DND-41 (cell line): ENCODE results near the gene MDH2.

Source experiments
- ATAC-seq: fragments of 200-7000 bp; cut with Tn5 transposase; 3 replicates; pipeline ENCODE4 v1.9.1; 2021; ENCODE audit warnings: low read depth; ENCODE audit not compliant: insufficient read depth
- DNase-seq: peaks from one replicate; pipeline ENCODE4 v3.0.0-alpha.2; 2020
- H2AFZ ChIP-seq: 2 replicates; pipeline ENCODE4 v1.6.0; 2012; ENCODE audit warnings: low read depth, low read length
- H3K27ac ChIP-seq: 2 replicates; pipeline ENCODE4 v1.5.1; 2012; ENCODE audit warnings: low read length, inconsistent platforms
- H3K27me3 ChIP-seq: fragments of 200-600 bp; sonication (generic); 2 replicates; pipeline ENCODE4 v1.6.0; 2012; ENCODE audit warnings: low read length, mild to moderate bottlenecking, inconsistent platforms; ENCODE audit not compliant: insufficient read depth, poor library complexity
- H3K36me3 ChIP-seq: 2 replicates; pipeline ENCODE4 v1.5.1; 2012; ENCODE audit warnings: low read length, inconsistent platforms; ENCODE audit not compliant: insufficient read depth
- H3K4me1 ChIP-seq: 2 replicates; pipeline ENCODE4 v1.5.1; 2012; ENCODE audit warnings: mild to moderate bottlenecking, low read length; ENCODE audit not compliant: insufficient read depth
- H3K4me2 ChIP-seq: 2 replicates; pipeline ENCODE4 v1.6.0; 2012; ENCODE audit warnings: mild to moderate bottlenecking, moderate library complexity, low read length, inconsistent platforms; ENCODE audit not compliant: insufficient read depth
- H3K4me3 ChIP-seq, 2 experiments: fragments of 200-600 bp in 1 of 2; shearing (Covaris generic) in 1 of 2; 2 replicates each; pipeline ENCODE4 v1.5.1; 2012 to 2016; ENCODE audit warnings: inconsistent platforms in 2 of 2, low read length in 2 of 2, mild to moderate bottlenecking in 2 of 2, low read depth in 1 of 2, moderate library complexity in 1 of 2
- H3K79me2 ChIP-seq: 2 replicates; pipeline ENCODE4 v1.6.0; 2012; ENCODE audit warnings: low read length, inconsistent platforms; ENCODE audit not compliant: insufficient read depth
- H3K9ac ChIP-seq: 2 replicates; pipeline ENCODE4 v1.6.0; 2012; ENCODE audit warnings: low read depth, mild to moderate bottlenecking, inconsistent platforms, low read length, moderate library complexity
- H3K9me3 ChIP-seq: 2 replicates; pipeline ENCODE4 v1.5.1; 2012; ENCODE audit warnings: low read length, moderate library complexity, mild to moderate bottlenecking, inconsistent platforms; ENCODE audit not compliant: insufficient read depth, severe bottlenecking
- H4K20me1 ChIP-seq: 2 replicates; pipeline ENCODE4 v1.6.0; 2012; ENCODE audit warnings: low read length; ENCODE audit not compliant: insufficient read depth
- EZH2 ChIP-seq: IDR thresholded peaks from 3 replicates; pipeline ENCODE4 v1.6.1; 2012; ENCODE audit warnings: borderline replicate concordance, low read depth, mild to moderate bottlenecking, moderate library complexity, low read length, inconsistent platforms; ENCODE audit not compliant: severe bottlenecking
- TF ChIP-seq, protein P1 (sequence below): IDR thresholded peaks from 2 replicates; pipeline ENCODE4 v1.5.1; 2012; ENCODE audit warnings: borderline replicate concordance, low read length, moderate library complexity, mild to moderate bottlenecking; ENCODE audit not compliant: poor library complexity, severe bottlenecking; ENCODE audit errors: extremely low read depth

Gene MDH2

GRCh38 chr7:76074306-76074971 lies 26.5 kb downstream of the MDH2 start:
- Histone ChIP-seq H3K4me3 (no peak overlapping the region), H4K20me1 (no peaks in the 10 kb centered on the region), H3K9me3 (no peaks in the 10 kb centered on the region), H3K4me2 (no peak overlapping the region), H3K79me2 (no peaks in the 10 kb centered on the region), H2AFZ (no peak overlapping the region), H3K4me1 (peaks cover 7% of the 10 kb centered on the region), H3K27me3 (no peaks in the 10 kb centered on the region), H3K9ac (no peak overlapping the region), H3K27ac (no peak overlapping the region), H3K36me3 (no peaks in the 10 kb centered on the region)
- ATAC-seq (no peak), DNase-seq (no peak)
- no peak for TF ChIP-seq EZH2

- no peak overlapping the region for H2AFZ ChIP-seq
- TF ChIP-seq EZH2, result no peak
- TF ChIP-seq, protein P1, sequence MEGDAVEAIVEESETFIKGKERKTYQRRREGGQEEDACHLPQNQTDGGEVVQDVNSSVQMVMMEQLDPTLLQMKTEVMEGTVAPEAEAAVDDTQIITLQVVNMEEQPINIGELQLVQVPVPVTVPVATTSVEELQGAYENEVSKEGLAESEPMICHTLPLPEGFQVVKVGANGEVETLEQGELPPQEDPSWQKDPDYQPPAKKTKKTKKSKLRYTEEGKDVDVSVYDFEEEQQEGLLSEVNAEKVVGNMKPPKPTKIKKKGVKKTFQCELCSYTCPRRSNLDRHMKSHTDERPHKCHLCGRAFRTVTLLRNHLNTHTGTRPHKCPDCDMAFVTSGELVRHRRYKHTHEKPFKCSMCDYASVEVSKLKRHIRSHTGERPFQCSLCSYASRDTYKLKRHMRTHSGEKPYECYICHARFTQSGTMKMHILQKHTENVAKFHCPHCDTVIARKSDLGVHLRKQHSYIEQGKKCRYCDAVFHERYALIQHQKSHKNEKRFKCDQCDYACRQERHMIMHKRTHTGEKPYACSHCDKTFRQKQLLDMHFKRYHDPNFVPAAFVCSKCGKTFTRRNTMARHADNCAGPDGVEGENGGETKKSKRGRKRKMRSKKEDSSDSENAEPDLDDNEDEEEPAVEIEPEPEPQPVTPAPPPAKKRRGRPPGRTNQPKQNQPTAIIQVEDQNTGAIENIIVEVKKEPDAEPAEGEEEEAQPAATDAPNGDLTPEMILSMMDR, result no peak
- H3K79me2 ChIP-seq, result no peaks in the 10 kb centered on the region
- peaks cover 7% of the 10 kb centered on the region for H3K4me1 ChIP-seq
- no peak for DNase-seq
- no peak for ATAC-seq
- no peaks in the 10 kb centered on the region for H3K9me3 ChIP-seq
- H3K4me3 ChIP-seq, result no peak overlapping the region
- no peaks in the 10 kb centered on the region for H4K20me1 ChIP-seq
- H3K27ac ChIP-seq, result no peak overlapping the region
- H3K9ac ChIP-seq, result no peak overlapping the region
- H3K27me3 ChIP-seq, result no peaks in the 10 kb centered on the region
- H3K36me3 ChIP-seq, result no peaks in the 10 kb centered on the region
- no peak overlapping the region for H3K4me2 ChIP-seq
These were observed 27.1 kb downstream of the MDH2 start for GRCh38 chr7:76074972-76075370.

DNA sequence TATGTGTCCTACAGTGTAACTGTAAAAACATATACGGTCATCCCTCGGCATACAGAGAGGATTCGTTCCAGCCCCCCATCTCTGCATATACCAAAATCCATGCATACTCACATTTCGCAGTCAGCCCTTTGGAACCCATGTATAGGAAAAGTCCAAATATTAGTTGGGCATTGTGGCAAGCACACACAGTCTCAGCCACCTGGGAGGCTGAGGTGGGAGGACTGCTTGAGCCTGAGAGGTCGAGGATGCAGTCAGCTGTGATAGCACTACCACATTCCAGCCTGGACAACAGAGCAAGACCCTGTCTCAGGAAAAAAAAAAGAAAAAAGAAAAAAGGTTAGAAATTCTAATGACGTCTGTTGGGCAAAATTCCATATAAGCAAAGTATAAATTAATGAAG lies 29.1 kb downstream of the MDH2 start:
- H3K4me1 ChIP-seq, result peaks cover 7% of the 10 kb centered on the region
- no peak overlapping the region for H2AFZ ChIP-seq
- H3K4me2 ChIP-seq, result no peak overlapping the region
- H3K4me3 ChIP-seq, result no peak overlapping the region
- no peak overlapping the region for H3K9ac ChIP-seq
- ATAC-seq (no peak), DNase-seq (no peak)
- no peaks in the 10 kb centered on the region for H3K9me3 ChIP-seq
- H3K79me2 ChIP-seq, result no peaks in the 10 kb centered on the region
- no peaks in the 10 kb centered on the region for H3K36me3 ChIP-seq
- no peaks in the 10 kb centered on the region for H4K20me1 ChIP-seq
- TF ChIP-seq, protein P1, result no peak
- no peak for TF ChIP-seq EZH2
- H3K27me3 ChIP-seq, result no peaks in the 10 kb centered on the region
- H3K27ac ChIP-seq, result no peak overlapping the region

DNA sequence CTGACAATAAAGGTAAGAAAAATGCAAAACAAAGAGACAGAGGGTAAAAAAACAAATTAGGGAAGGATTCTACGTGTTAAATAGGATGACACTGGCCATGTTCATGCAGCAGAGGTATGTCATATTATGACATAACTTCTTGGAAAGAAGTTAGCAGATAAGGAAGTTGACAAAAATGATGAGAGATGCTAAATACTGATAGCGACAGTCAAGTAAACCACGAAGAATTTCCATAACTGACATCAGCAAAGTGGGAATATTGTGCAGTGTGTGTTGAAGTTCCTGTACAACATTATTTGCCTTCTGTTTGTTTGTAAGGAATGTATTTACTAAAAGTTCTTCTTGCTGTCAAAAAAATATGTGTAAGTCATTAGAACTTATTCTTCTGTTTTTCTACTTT lies 29.5 kb downstream of the MDH2 start:
- DNase-seq (no peak), ATAC-seq (no peak)
- H3K79me2 ChIP-seq, result no peaks in the 10 kb centered on the region
- H3K4me3 ChIP-seq, result no peak overlapping the region
- H3K27me3 ChIP-seq, result no peaks in the 10 kb centered on the region
- H3K9me3 ChIP-seq, result no peaks in the 10 kb centered on the region
- no peaks in the 10 kb centered on the region for H3K36me3 ChIP-seq
- no peaks in the 10 kb centered on the region for H4K20me1 ChIP-seq
- TF ChIP-seq, protein P1, result no peak
- no peak for TF ChIP-seq EZH2
- no peak overlapping the region for H3K27ac ChIP-seq
- H3K4me2 ChIP-seq, result no peak overlapping the region
- no peak overlapping the region for H2AFZ ChIP-seq
- peaks cover 7% of the 10 kb centered on the region for H3K4me1 ChIP-seq
- no peak overlapping the region for H3K9ac ChIP-seq
